Activated CD4-positive, alpha-beta T cell treated with anti-CD3 and anti-CD28 coated beads for 36 hours (primary cell): ENCODE results near the gene TNIK. TPM values are rescaled to one million over a fixed set of nuclear protein-coding genes. Genes with fewer than 3 reads are reported as not detected.

Experiments
- ATAC-seq: fragments of 200-7000 bp; cut with Tn5 transposase; one replicate; pipeline ENCODE4 v1.10.0; 2021; ENCODE audit warnings: mild to moderate bottlenecking, moderate library complexity
- CTCF ChIA-PET: fragments of 350-600 bp; sonication (Branson Sonifier 250); formaldehyde crosslinking; loops from one replicate; lab custom pipeline; 2021; ENCODE audit warnings: antibody characterized with exemption; lab: Charles Lee
- POLR2A ChIA-PET: fragments of 350-600 bp; sonication (Branson Sonifier 250); formaldehyde crosslinking; loops from one replicate; lab custom pipeline; 2021; ENCODE audit warnings: antibody characterized with exemption, inconsistent platforms; lab: Charles Lee
- DNase-seq: peaks from one replicate; pipeline ENCODE4 v3.0.0-alpha.2; 2020
- H3K27ac Mint-ChIP-seq: one replicate; pipeline ENCODE4 v1.8.0; 2021; ENCODE audit warnings: mixed read lengths
- H3K27me3 Mint-ChIP-seq: one replicate; pipeline ENCODE4 v1.8.0; 2021; ENCODE audit warnings: mixed read lengths
- H3K36me3 Mint-ChIP-seq: one replicate; pipeline ENCODE4 v1.8.0; 2021; ENCODE audit warnings: low read depth, mixed read lengths
- H3K4me1 Mint-ChIP-seq: one replicate; pipeline ENCODE4 v1.8.0; 2021; ENCODE audit warnings: mixed read lengths
- H3K4me3 Mint-ChIP-seq: one replicate; pipeline ENCODE4 v1.8.0; 2021; ENCODE audit warnings: mild to moderate bottlenecking, moderate library complexity, mixed read lengths
- H3K9me3 Mint-ChIP-seq: one replicate; pipeline ENCODE4 v1.8.0; 2021; ENCODE audit warnings: low read depth, mixed read lengths
- intact Hi-C, 2 experiments: fragments of 100-400 bp; cut with DNase I in 1 of 2; cut with micrococcal nuclease in 1 of 2; formaldehyde crosslinking; loops; one replicate each; pipeline versions ENCODE4 v1.14.2 to v1.15.1; 2022 to 2024; cut with DNase I, micrococcal nuclease
- total RNA-seq, 2 experiments: library from RNA; stranded (reverse); gene quantifications; one replicate each; pipeline ENCODE4 v1.2.3, GENCODE V29; 2021

TNIK gene
- total RNA-seq, 2 experiments from 2014 or later: 28.8 to 34.2 TPM

- peaks cover 3% of the 10 kb centered on the region for H3K36me3 Mint-ChIP-seq
- ATAC-seq (no peak), DNase-seq (no peak)
- H3K4me1 Mint-ChIP-seq: peaks cover 8% of the 10 kb centered on the region
- ChIA-PET CTCF (interaction anchor here (0.6 to 1.4 kb wide), 3 partner anchors 10 to 329 kb away, joined by 4 to 5 read pairs (median 4); no protein-coding TSS in a partner anchor), POLR2A (no interaction called here)
- H3K27me3 Mint-ChIP-seq: no peaks in the 10 kb centered on the region
- intact Hi-C loops: no loop called here
- H3K4me3 Mint-ChIP-seq: no peak overlapping the region
- H3K27ac Mint-ChIP-seq: no peak overlapping the region
- peaks cover 2% of the 10 kb centered on the region for H3K9me3 Mint-ChIP-seq
These were observed 219.7 kb downstream of the TNIK start for GRCh38 chr3:171240504-171240835.

GRCh38 chr3:171239757-171240503 lies 220.3 kb downstream of the TNIK start:
- POLR2A ChIA-PET: no interaction called here
- peaks cover 2% of the 10 kb centered on the region for H3K9me3 Mint-ChIP-seq
- peaks cover 11% of the 10 kb centered on the region for H3K4me1 Mint-ChIP-seq

GRCh38 chr3:171237009-171237385 lies 223.2 kb downstream of the TNIK start:
- ChIA-PET CTCF (no interaction called here), POLR2A (no interaction called here)
- H3K36me3 Mint-ChIP-seq: peaks cover 17% of the 10 kb centered on the region
- peaks cover 34% of the 10 kb centered on the region for H3K4me1 Mint-ChIP-seq
- H3K27ac Mint-ChIP-seq: no peak overlapping the region
- no peaks in the 10 kb centered on the region for H3K27me3 Mint-ChIP-seq
- H3K4me3 Mint-ChIP-seq: no peak overlapping the region
- ATAC-seq (no peak), DNase-seq (no peak)
- H3K9me3 Mint-ChIP-seq: no peaks in the 10 kb centered on the region
- intact Hi-C loops: no loop called here

More at GRCh38 chr3:171239757-171240503, 220.3 kb downstream of the TNIK start:
- Mint-ChIP-seq H3K4me3 (no peak overlapping the region), H3K27me3 (no peaks in the 10 kb centered on the region), H3K36me3 (peaks cover 6% of the 10 kb centered on the region), H3K27ac (no peak overlapping the region)
- intact Hi-C loops: no loop called here
- peak; percentile 27 for DNase-seq
- ATAC-seq: no peak
- CTCF ChIA-PET: interaction anchor here (0.6 to 1.4 kb wide), 3 partner anchors 10 to 329 kb away, joined by 4 to 5 read pairs (median 4); no protein-coding TSS in a partner anchor

GRCh38 chr3:171236265-171237008 lies 223.8 kb downstream of the TNIK start:
- CTCF ChIA-PET: interaction anchor here (0.7 kb wide), 1 partner anchor 219 kb away, joined by 3 read pairs; no protein-coding TSS in a partner anchor
- DNase-seq (no peak), ATAC-seq (no peak)
- intact Hi-C loops: no loop called here
- Mint-ChIP-seq H3K27me3 (no peaks in the 10 kb centered on the region), H3K9me3 (no peaks in the 10 kb centered on the region), H3K4me1 (peaks cover 35% of the 10 kb centered on the region), H3K27ac (no peak overlapping the region), H3K36me3 (peaks cover 17% of the 10 kb centered on the region), H3K4me3 (no peak overlapping the region)
- POLR2A ChIA-PET: no interaction called here

GRCh38 chr3:171234298-171235010 lies 225.8 kb downstream of the TNIK start:
- intact Hi-C loops: no loop called here
- Mint-ChIP-seq H3K27ac (peak overlapping the region; percentile 52), H3K4me1 (peaks cover 49% of the 10 kb centered on the region), H3K9me3 (no peaks in the 10 kb centered on the region), H3K36me3 (peaks cover 17% of the 10 kb centered on the region), H3K27me3 (no peaks in the 10 kb centered on the region), H3K4me3 (no peak overlapping the region)
- DNase-seq (no peak), ATAC-seq (no peak)
- POLR2A ChIA-PET: no interaction called here
- CTCF ChIA-PET: interaction anchor here (0.5 to 0.8 kb wide), 2 partner anchors 42 to 181 kb away, joined by 3 read pairs; no protein-coding TSS in a partner anchor

GRCh38 chr3:171231361-171231760 lies 228.8 kb downstream of the TNIK start:
- H3K9me3 Mint-ChIP-seq: peaks cover under 1% of the 10 kb centered on the region
- no peaks in the 10 kb centered on the region for H3K27me3 Mint-ChIP-seq
- ChIA-PET CTCF (interaction anchor here (0.6 to 1.0 kb wide), 2 partner anchors 24 to 339 kb away, joined by 3 read pairs; no protein-coding TSS in a partner anchor), POLR2A (no interaction called here)
- intact Hi-C loops: no loop called here
- DNase-seq: no peak
- H3K27ac Mint-ChIP-seq: no peak overlapping the region
- peaks cover 32% of the 10 kb centered on the region for H3K36me3 Mint-ChIP-seq
- no peak overlapping the region for H3K4me3 Mint-ChIP-seq
- H3K4me1 Mint-ChIP-seq: peaks cover 63% of the 10 kb centered on the region
- ATAC-seq: no peak

GRCh38 chr3:171230865-171231264 lies 229.3 kb downstream of the TNIK start:
- Mint-ChIP-seq H3K4me3 (no peak overlapping the region), H3K27me3 (no peaks in the 10 kb centered on the region), H3K9me3 (peaks cover 5% of the 10 kb centered on the region), H3K27ac (peak overlapping the region; percentile 7), H3K36me3 (peaks cover 37% of the 10 kb centered on the region), H3K4me1 (peaks cover 66% of the 10 kb centered on the region)
- no peak for DNase-seq
- ChIA-PET POLR2A (no interaction called here), CTCF (interaction anchor here (1.0 to 1.3 kb wide), 2 partner anchors 9 to 24 kb away, joined by 3 to 4 read pairs; no protein-coding TSS in a partner anchor)
- no peak for ATAC-seq
- intact Hi-C loops: no loop called here

- Mint-ChIP-seq H3K27me3 (no peaks in the 10 kb centered on the region), H3K36me3 (peaks cover 44% of the 10 kb centered on the region), H3K27ac (peak overlapping the region; percentile 11), H3K9me3 (peaks cover 7% of the 10 kb centered on the region), H3K4me3 (no peak overlapping the region), H3K4me1 (peaks cover 72% of the 10 kb centered on the region)
- POLR2A ChIA-PET: no interaction called here
- DNase-seq: peak; percentile 19
- CTCF ChIA-PET: interaction anchor here (0.9 kb wide), 1 partner anchor 82 kb away, joined by 3 read pairs; no protein-coding TSS in a partner anchor
- peak; percentile 75 for ATAC-seq
- intact Hi-C loops: loop anchor here (1.0 to 5.0 kb wide), 4 partner anchors 19 to 56 kb away; no protein-coding TSS in a partner anchor
These were observed 231.0 kb downstream of the TNIK start for GRCh38 chr3:171229173-171229572.

GRCh38 chr3:171228240-171228639 lies 232.0 kb downstream of the TNIK start:
- Mint-ChIP-seq H3K4me3 (no peak overlapping the region), H3K36me3 (peaks cover 39% of the 10 kb centered on the region), H3K4me1 (peaks cover 62% of the 10 kb centered on the region), H3K9me3 (peaks cover 7% of the 10 kb centered on the region), H3K27me3 (no peaks in the 10 kb centered on the region), H3K27ac (peak overlapping the region; percentile 66)
- DNase-seq: no peak
- ChIA-PET POLR2A (no interaction called here), CTCF (interaction anchor here (0.9 kb wide), 1 partner anchor 82 kb away, joined by 3 read pairs; no protein-coding TSS in a partner anchor)
- intact Hi-C loops: loop anchor here (2.0 to 5.0 kb wide), 3 partner anchors 36 to 57 kb away; no protein-coding TSS in a partner anchor
- ATAC-seq: no peak

- no peak overlapping the region for H3K4me3 Mint-ChIP-seq
- H3K27ac Mint-ChIP-seq: no peak overlapping the region
- no peaks in the 10 kb centered on the region for H3K27me3 Mint-ChIP-seq
- ChIA-PET CTCF (no interaction called here), POLR2A (no interaction called here)
- intact Hi-C loops: loop anchor here (2.0 to 5.0 kb wide), 3 partner anchors 36 to 57 kb away; no protein-coding TSS in a partner anchor
- H3K9me3 Mint-ChIP-seq: peaks cover 7% of the 10 kb centered on the region
- DNase-seq: no peak
- H3K4me1 Mint-ChIP-seq: peaks cover 58% of the 10 kb centered on the region
- H3K36me3 Mint-ChIP-seq: peaks cover 35% of the 10 kb centered on the region
- no peak for ATAC-seq
These were observed 232.4 kb downstream of the TNIK start for GRCh38 chr3:171227828-171228227.

GRCh38 chr3:171227359-171227758 lies 232.8 kb downstream of the TNIK start:
- DNase-seq (no peak), ATAC-seq (no peak)
- POLR2A ChIA-PET: no interaction called here
- no peak overlapping the region for H3K27ac Mint-ChIP-seq
- H3K36me3 Mint-ChIP-seq: peaks cover 35% of the 10 kb centered on the region
- H3K27me3 Mint-ChIP-seq: no peaks in the 10 kb centered on the region
- H3K4me1 Mint-ChIP-seq: peaks cover 55% of the 10 kb centered on the region
- intact Hi-C loops: loop anchor here (5.0 kb wide), 2 partner anchors 35 to 40 kb away; no protein-coding TSS in a partner anchor
- H3K4me3 Mint-ChIP-seq: no peak overlapping the region
- peaks cover 7% of the 10 kb centered on the region for H3K9me3 Mint-ChIP-seq
- CTCF ChIA-PET: no interaction called here
